ENCODE results near the gene PCGF2. TPM values are rescaled to one million over a fixed set of nuclear protein-coding genes. Genes with fewer than 3 reads are reported as not detected.

The PCGF2 gene
- total and polyA plus RNA-seq, 2 of the 8 experiments (the other 6 are each of a cell fraction or from before 2014, with no cell fraction given): 42.1 to 93.3 TPM

GRCh38 chr17:38786372-38786771 is 38.2 kb upstream of the PCGF2 start (continued):
- no peak for TF ChIP-seq CHD7 (IDR thresholded peaks at IDR 0.05; ENCODE audit: insufficient replicate concordance, low read length)
- TF ChIP-seq POLR2A (IDR thresholded peaks at IDR 0.05; ENCODE audit: control extremely low read depth in 1 of 2, low read depth in 2 of 2, low read length in 2 of 2): no peak
- no peak for TF ChIP-seq ZNF274 (IDR thresholded peaks at IDR 0.05; ENCODE audit: borderline replicate concordance, extremely low read depth, low read length)
- TF ChIP-seq, protein P1, sequence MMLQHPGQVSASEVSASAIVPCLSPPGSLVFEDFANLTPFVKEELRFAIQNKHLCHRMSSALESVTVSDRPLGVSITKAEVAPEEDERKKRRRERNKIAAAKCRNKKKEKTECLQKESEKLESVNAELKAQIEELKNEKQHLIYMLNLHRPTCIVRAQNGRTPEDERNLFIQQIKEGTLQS (IDR thresholded peaks at IDR 0.05; ENCODE audit: insufficient read depth, low read depth, low read length): no peak
- no peak for TF ChIP-seq GTF2F1 (IDR thresholded peaks at IDR 0.05; ENCODE audit: borderline replicate concordance, low read depth, low read length)
- TF ChIP-seq SUZ12 (IDR thresholded peaks at IDR 0.05; ENCODE audit: low read length): no peak
- TF ChIP-seq, protein P2, sequence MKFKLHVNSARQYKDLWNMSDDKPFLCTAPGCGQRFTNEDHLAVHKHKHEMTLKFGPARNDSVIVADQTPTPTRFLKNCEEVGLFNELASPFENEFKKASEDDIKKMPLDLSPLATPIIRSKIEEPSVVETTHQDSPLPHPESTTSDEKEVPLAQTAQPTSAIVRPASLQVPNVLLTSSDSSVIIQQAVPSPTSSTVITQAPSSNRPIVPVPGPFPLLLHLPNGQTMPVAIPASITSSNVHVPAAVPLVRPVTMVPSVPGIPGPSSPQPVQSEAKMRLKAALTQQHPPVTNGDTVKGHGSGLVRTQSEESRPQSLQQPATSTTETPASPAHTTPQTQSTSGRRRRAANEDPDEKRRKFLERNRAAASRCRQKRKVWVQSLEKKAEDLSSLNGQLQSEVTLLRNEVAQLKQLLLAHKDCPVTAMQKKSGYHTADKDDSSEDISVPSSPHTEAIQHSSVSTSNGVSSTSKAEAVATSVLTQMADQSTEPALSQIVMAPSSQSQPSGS (IDR thresholded peaks at IDR 0.05; ENCODE audit: low read length): no peak
- no peak for TF ChIP-seq YY1 (IDR thresholded peaks at IDR 0.05; ENCODE audit: low read depth, low read length)
